Trophoblast cell (in vitro differentiated cells and primary cell): ENCODE measurements around the gene STX4.

ENCODE experiments used
- DNase-seq, 2 donors: peaks; one replicate each; pipeline ENCODE4 v3.0.0-alpha.2; 2016
- H2AFZ ChIP-seq: 2 replicates; pipeline ENCODE4 v1.6.1; 2013; ENCODE audit warnings: low read length, moderate library complexity, mild to moderate bottlenecking; ENCODE audit not compliant: insufficient read depth, poor library complexity
- H2AK5ac ChIP-seq: 2 replicates; pipeline ENCODE4 v1.6.1; 2013; ENCODE audit warnings: mild to moderate bottlenecking, low read length
- H2BK120ac ChIP-seq: 2 replicates; pipeline ENCODE4 v1.6.1; 2013; ENCODE audit warnings: low read length, mild to moderate bottlenecking, moderate library complexity; ENCODE audit not compliant: insufficient read depth, poor library complexity
- H2BK12ac ChIP-seq: 2 replicates; pipeline ENCODE4 v1.6.1; 2013; ENCODE audit warnings: mild to moderate bottlenecking, low read length, moderate library complexity
- H2BK5ac ChIP-seq: 2 replicates; pipeline ENCODE4 v1.6.1; 2013; ENCODE audit warnings: low read length, low read depth, moderate library complexity, mild to moderate bottlenecking; ENCODE audit not compliant: poor library complexity
- H3K14ac ChIP-seq: 2 replicates; pipeline ENCODE4 v1.6.1; 2013; ENCODE audit warnings: mild to moderate bottlenecking, low read length
- H3K18ac ChIP-seq: 2 replicates; pipeline ENCODE4 v1.6.1; 2013; ENCODE audit warnings: mild to moderate bottlenecking, low read length
- H3K23ac ChIP-seq: 2 replicates; pipeline ENCODE4 v1.6.1; 2013; ENCODE audit warnings: low read length
- H3K27ac ChIP-seq: 2 replicates; pipeline ENCODE4 v1.5.1; 2013; ENCODE audit warnings: low read depth, mild to moderate bottlenecking, inconsistent platforms, low read length, moderate library complexity
- H3K27me3 ChIP-seq: 2 replicates; pipeline ENCODE4 v1.6.1; 2013; ENCODE audit warnings: inconsistent platforms, mild to moderate bottlenecking, low read length, moderate library complexity; ENCODE audit not compliant: insufficient read depth
- H3K36me3 ChIP-seq, 2 experiments: 1 replicate in 1 of 2; 2 replicates in 1 of 2; pipeline ENCODE4 v1.6.1; 2013; ENCODE audit warnings: low read length in 2 of 2, mild to moderate bottlenecking in 2 of 2, moderate library complexity in 1 of 2; ENCODE audit not compliant: insufficient read depth in 2 of 2, control insufficient read depth in 1 of 2
- H3K4ac ChIP-seq: 2 replicates; pipeline ENCODE4 v1.6.1; 2013; ENCODE audit warnings: low read depth, mild to moderate bottlenecking, low read length, moderate library complexity
- H3K4me1 ChIP-seq, 2 experiments: 1 replicate in 1 of 2; 2 replicates in 1 of 2; pipeline ENCODE4 v1.6.1; 2013; ENCODE audit warnings: low read length in 2 of 2, mild to moderate bottlenecking in 2 of 2, moderate library complexity in 1 of 2; ENCODE audit not compliant: insufficient read depth in 2 of 2, control insufficient read depth in 1 of 2
- H3K4me2 ChIP-seq: 2 replicates; pipeline ENCODE4 v1.6.1; 2013; ENCODE audit warnings: inconsistent platforms, mild to moderate bottlenecking, low read length, moderate library complexity
- H3K4me3 ChIP-seq: 2 replicates; pipeline ENCODE4 v1.5.1; 2013; ENCODE audit warnings: mild to moderate bottlenecking, low read depth, low read length, inconsistent platforms
- H3K79me1 ChIP-seq: one replicate; pipeline ENCODE4 v1.6.1; 2013; ENCODE audit warnings: low read length
- H3K79me2 ChIP-seq: 2 replicates; pipeline ENCODE4 v1.6.1; 2013; ENCODE audit warnings: low read length, mild to moderate bottlenecking; ENCODE audit not compliant: control insufficient read depth, insufficient read depth, poor library complexity
- H3K9ac ChIP-seq: 2 replicates; pipeline ENCODE4 v1.6.1; 2013; ENCODE audit warnings: mild to moderate bottlenecking, low read length
- H3K9me3 ChIP-seq: 2 replicates; pipeline ENCODE4 v1.6.1; 2013; ENCODE audit warnings: low read depth, mild to moderate bottlenecking, control low read depth, inconsistent platforms, low read length; ENCODE audit not compliant: insufficient read depth
- H4K12ac ChIP-seq: 2 replicates; pipeline ENCODE4 v1.6.1; 2013; ENCODE audit warnings: low read depth, mild to moderate bottlenecking, low read length, moderate library complexity
- H4K8ac ChIP-seq: 2 replicates; pipeline ENCODE4 v1.6.1; 2013; ENCODE audit warnings: low read depth, mild to moderate bottlenecking, low read length, moderate library complexity
- H4K91ac ChIP-seq: one replicate; pipeline ENCODE4 v1.6.1; 2013; ENCODE audit warnings: low read depth, mild to moderate bottlenecking, low read length, moderate library complexity
- WGBS: extraction: QIAGEN DNeasy Blood & Tissue Kit; methylation state at CpG from one replicate; pipeline ENCODE4 v1.1.7; 2013; ENCODE audit warnings: missing lambda C conversion rate; ENCODE audit not compliant: insufficient read length, insufficient coverage; ENCODE audit errors: extremely low coverage; 5-methylcytosine and 5-hydroxymethylcytosine counted together

Gene STX4

GRCh38 chr16:31088459-31089183 lies 55.3 kb downstream of the STX4 start, which contains the start of gene PRSS53:
Gene PRSS53, minus strand, starts transcription at chr16:31088943. Its CDS starts 134 bp downstream, at chr16:31088809.
- Histone ChIP-seq H2AFZ (no peak within 1 kb of the TSS), H3K23ac (no peak within 1 kb of the TSS), H2AK5ac (no peak within 1 kb of the TSS), H3K4me2 (no peak within 1 kb of the TSS), H3K36me3 (peaks cover 37 to 49% of the 10 kb centered on the region in 2 experiments), H2BK5ac (no peak within 1 kb of the TSS), H3K79me1 (no peaks in the 10 kb centered on the region), H4K12ac (no peak within 1 kb of the TSS), H3K9ac (no peak within 1 kb of the TSS), H3K14ac (no peak within 1 kb of the TSS), H3K79me2 (no peaks in the 10 kb centered on the region), H4K91ac (no peak within 1 kb of the TSS), H2BK12ac (no peak within 1 kb of the TSS), H3K4me3 (peak within 1 kb of the TSS; percentile 34), H3K4ac (no peak within 1 kb of the TSS), H4K8ac (no peak within 1 kb of the TSS), H3K18ac (no peak within 1 kb of the TSS), H3K9me3 (no peaks in the 10 kb centered on the region), H3K27ac (no peak within 1 kb of the TSS), H2BK120ac (no peak within 1 kb of the TSS), H3K4me1 (peaks cover 3 to 4% of the 10 kb centered on the region in 2 experiments), H3K27me3 (no peaks in the 10 kb centered on the region)
- no CpG with 5 or more reads among the region's 15 CpGs for WGBS
- DNase-seq = no peak

DNA sequence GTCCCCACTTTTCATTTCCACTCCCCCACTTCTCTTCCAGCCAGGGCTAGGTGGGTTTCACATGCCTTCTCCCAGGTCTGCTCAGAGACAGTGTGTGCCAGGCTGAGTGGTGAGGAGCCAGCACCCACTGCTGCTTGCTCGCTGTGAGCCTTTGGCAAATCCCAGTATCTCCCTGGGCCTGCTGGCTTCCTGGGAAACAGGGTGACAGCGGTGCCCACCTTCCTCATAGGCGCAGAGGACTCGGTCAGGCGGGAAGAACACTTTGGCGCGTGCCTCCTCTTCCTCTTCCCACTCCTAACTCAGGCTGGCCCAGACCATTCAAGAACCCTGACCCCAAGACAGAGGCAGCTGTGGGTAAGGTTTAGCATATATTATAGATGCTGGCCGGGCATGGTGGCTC lies 55.8 kb downstream of the STX4 start:
- Histone ChIP-seq H4K12ac (no peak overlapping the region), H3K18ac (no peak overlapping the region), H3K4ac (no peak overlapping the region), H3K9me3 (no peaks in the 10 kb centered on the region), H3K4me3 (no peak overlapping the region), H4K91ac (no peak overlapping the region), H2BK120ac (no peak overlapping the region), H3K4me2 (no peak overlapping the region), H3K23ac (no peak overlapping the region), H4K8ac (no peak overlapping the region), H2BK12ac (no peak overlapping the region), H3K27me3 (no peaks in the 10 kb centered on the region), H3K14ac (no peak overlapping the region), H2BK5ac (no peak overlapping the region), H3K36me3 (peaks cover 31 to 43% of the 10 kb centered on the region in 2 experiments), H3K79me1 (peaks cover 2% of the 10 kb centered on the region), H3K9ac (no peak overlapping the region), H3K27ac (no peak overlapping the region), H3K79me2 (peaks cover 4% of the 10 kb centered on the region), H3K4me1 (peaks cover 3 to 4% of the 10 kb centered on the region in 2 experiments), H2AK5ac (no peak overlapping the region), H2AFZ (no peak overlapping the region)
- DNase-seq = no peak
- no CpG with 5 or more reads among the region's 8 CpGs for WGBS
